NCI-H345 treated with DMSO at 0.1 percent for 48 hours (cell line): ENCODE measurements around the gene HSPA6.
"Not testable (repeated sequence)": the region's sequence is repeated elsewhere in the genome, so short reads cannot be mapped to it uniquely, and the experiment has no call there.

ENCODE experiments used
- DNase-seq: peaks from one replicate; lab custom pipeline; 2025; ENCODE audit not compliant: unreplicated experiment; lab: John Stamatoyannopoulos, UW

Gene HSPA6

GRCh38 chr1:161531986-161532643, 7.8 kb downstream of the HSPA6 start:
- DNase-seq, result no peak

- not testable (repeated sequence) for DNase-seq
These were observed 8.6 kb downstream of the HSPA6 start for GRCh38 chr1:161532644-161533567.

GRCh38 chr1:161537068-161537669, 12.8 kb downstream of the HSPA6 start:
- DNase-seq, result not testable (repeated sequence)

- DNase-seq, result not testable (repeated sequence)
These were observed 14.7 kb downstream of the HSPA6 start for GRCh38 chr1:161538925-161539479.

GRCh38 chr1:161539731-161540569, 15.6 kb downstream of the HSPA6 start:
- DNase-seq, result not testable (repeated sequence)

- DNase-seq, result not testable (repeated sequence)
These were observed 16.2 kb downstream of the HSPA6 start for GRCh38 chr1:161540570-161540960.

GRCh38 chr1:161542091-161542559, 17.8 kb downstream of the HSPA6 start:
- not testable (repeated sequence) for DNase-seq

- not testable (repeated sequence) for DNase-seq
These were observed 18.8 kb downstream of the HSPA6 start for GRCh38 chr1:161543125-161543524.

GRCh38 chr1:161545005-161545731, 20.8 kb downstream of the HSPA6 start:
- not testable (repeated sequence) for DNase-seq

GRCh38 chr1:161547995-161548741, 23.8 kb downstream of the HSPA6 start:
- not testable (repeated sequence) for DNase-seq

- DNase-seq, result not testable (repeated sequence)
These were observed 24.5 kb downstream of the HSPA6 start for GRCh38 chr1:161548749-161549406.

- DNase-seq, result no peak
These were observed 25.3 kb downstream of the HSPA6 start, which contains the start of gene FCGR3A for GRCh38 chr1:161549652-161550051. Gene FCGR3A (minus strand): TSS chr1:161549818. CDS start chr1:161549736, 82 bp downstream.

- not testable (repeated sequence) for DNase-seq
These were observed 26.6 kb downstream of the HSPA6 start for GRCh38 chr1:161550942-161551341.

GRCh38 chr1:161553631-161554030, 29.3 kb downstream of the HSPA6 start:
- DNase-seq, result not testable (repeated sequence)

- not testable (repeated sequence) for DNase-seq
These were observed 30.0 kb downstream of the HSPA6 start for GRCh38 chr1:161554340-161554739.

- not testable (repeated sequence) for DNase-seq
These were observed 30.6 kb downstream of the HSPA6 start for GRCh38 chr1:161554815-161555417.

- not testable (repeated sequence) for DNase-seq
These were observed 31.8 kb downstream of the HSPA6 start for GRCh38 chr1:161556143-161556542.

GRCh38 chr1:161556990-161557389, 32.6 kb downstream of the HSPA6 start:
- not testable (repeated sequence) for DNase-seq
